ENCODE results near the gene MST1R.

MST1R gene

DNA sequence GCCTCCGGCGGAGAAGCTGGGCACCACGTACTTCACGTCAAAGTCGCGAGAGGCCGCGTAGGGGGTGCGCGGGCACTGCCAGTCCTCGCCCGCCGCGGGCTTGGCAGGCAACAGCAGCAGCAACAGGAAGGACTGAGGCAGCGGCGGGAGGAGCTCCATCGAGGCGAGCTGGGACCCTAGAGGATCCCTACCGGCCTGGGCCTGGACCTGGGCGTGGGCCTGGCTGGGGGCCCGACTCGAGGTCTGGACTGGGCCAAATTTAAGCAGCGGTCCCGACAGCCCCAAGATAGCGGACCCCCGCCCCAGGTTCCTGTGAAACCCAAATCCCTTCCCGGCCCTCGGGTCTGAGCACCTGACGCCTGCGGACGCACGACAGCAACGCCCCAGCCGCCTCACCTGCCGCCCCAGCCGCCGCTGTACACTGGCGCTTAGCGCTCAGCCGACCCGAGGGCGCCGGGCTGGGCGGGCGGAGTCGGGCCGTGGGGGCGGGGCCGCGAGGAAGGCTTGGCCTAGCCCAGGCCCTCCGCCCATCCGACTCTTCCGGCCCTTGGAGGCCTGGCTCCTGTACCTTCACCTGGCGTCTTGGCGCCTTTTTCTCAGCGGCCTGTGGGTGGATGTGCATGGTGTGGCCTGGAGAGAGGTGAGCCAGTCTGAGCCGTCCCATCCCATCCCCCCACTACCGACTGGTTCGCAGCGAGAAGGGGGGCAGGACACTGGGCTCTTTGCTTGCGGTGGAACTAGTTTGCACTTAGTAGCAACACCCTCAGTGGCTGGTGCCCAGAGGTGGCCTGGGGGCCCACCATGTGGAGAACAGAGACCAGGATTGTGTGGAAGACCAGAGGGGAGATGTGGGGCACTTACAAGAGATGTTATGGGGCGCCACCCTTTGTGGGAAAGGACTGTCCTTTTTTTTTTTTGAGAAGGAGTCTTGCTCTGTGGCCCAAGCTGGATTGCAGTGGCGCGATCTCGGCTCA is at the start of gene MST1R:
Gene MST1R (minus strand): TSS at position 423 of the 974 bp plus-strand sequence. CDS start 264 bp downstream, at position 159.
- TF ChIP-seq, protein P1, sequence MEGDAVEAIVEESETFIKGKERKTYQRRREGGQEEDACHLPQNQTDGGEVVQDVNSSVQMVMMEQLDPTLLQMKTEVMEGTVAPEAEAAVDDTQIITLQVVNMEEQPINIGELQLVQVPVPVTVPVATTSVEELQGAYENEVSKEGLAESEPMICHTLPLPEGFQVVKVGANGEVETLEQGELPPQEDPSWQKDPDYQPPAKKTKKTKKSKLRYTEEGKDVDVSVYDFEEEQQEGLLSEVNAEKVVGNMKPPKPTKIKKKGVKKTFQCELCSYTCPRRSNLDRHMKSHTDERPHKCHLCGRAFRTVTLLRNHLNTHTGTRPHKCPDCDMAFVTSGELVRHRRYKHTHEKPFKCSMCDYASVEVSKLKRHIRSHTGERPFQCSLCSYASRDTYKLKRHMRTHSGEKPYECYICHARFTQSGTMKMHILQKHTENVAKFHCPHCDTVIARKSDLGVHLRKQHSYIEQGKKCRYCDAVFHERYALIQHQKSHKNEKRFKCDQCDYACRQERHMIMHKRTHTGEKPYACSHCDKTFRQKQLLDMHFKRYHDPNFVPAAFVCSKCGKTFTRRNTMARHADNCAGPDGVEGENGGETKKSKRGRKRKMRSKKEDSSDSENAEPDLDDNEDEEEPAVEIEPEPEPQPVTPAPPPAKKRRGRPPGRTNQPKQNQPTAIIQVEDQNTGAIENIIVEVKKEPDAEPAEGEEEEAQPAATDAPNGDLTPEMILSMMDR (IDR thresholded peaks at IDR 0.05; ENCODE audit: low read depth, low read length): no peak
- no peak within 1 kb of the TSS for H3K4me3 ChIP-seq (ENCODE audit: low read depth, low read length)
- DNase-seq (ENCODE audit: low read depth): no peak

DNA sequence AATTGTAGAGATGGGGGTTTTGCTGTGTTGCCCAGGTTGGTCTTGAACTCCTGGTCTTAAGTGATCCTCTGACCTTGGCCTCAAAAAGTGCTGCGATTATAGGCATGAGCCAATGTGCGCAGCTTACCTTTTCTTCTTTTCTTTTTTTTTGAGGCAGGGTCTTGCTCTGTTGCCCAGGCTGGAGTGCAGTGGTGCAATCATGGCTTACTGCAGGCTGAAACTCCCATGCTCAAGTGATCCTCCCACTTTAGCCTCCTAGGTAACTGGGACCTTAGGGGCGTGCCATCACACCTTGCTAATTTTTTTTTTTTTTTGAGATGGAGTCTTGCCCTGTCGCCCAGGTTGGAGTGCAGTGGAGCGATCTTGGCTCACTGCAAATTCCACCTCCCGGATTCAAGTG is 49.3 kb upstream of the MST1R start:
- no peak for DNase-seq (ENCODE audit: low read depth)
- no peak for TF ChIP-seq MYC (IDR thresholded peaks at IDR 0.05; ENCODE audit: low read depth, low read length)
- TF ChIP-seq, protein P1 (IDR thresholded peaks at IDR 0.05; ENCODE audit: low read depth, low read length): no peak
- TF ChIP-seq, protein P2, sequence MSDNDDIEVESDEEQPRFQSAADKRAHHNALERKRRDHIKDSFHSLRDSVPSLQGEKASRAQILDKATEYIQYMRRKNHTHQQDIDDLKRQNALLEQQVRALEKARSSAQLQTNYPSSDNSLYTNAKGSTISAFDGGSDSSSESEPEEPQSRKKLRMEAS (IDR thresholded peaks at IDR 0.05; ENCODE audit: low read depth, low read length): no peak
- no peak for TF ChIP-seq POLR2A (IDR thresholded peaks at IDR 0.05; ENCODE audit: extremely low read depth, insufficient read length)
- H3K4me3 ChIP-seq (ENCODE audit: low read depth, low read length): no peak overlapping the region

DNA sequence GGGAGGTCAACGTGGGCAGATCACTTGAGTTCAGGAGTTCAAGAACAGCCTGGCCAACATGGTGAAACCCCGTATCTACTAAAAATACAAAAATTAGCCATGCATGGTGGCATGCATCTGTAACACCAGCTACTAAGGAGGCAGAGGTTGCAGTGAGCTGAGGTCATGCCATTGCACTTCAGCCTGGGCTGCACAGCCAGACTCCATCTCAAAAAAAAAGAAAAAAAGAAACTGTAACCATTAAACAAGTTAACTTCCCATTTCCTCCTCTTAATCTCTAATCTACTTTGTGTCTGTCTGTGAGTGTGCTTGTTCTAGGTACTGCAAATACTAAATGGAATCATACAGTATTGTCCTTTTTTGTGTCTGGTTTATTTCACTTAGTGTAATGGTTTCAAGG is 39.0 kb upstream of the MST1R start:
- H3K4me3 ChIP-seq (ENCODE audit: low read depth, low read length): no peak overlapping the region
- no peak for TF ChIP-seq MYC (IDR thresholded peaks at IDR 0.05; ENCODE audit: low read depth, low read length)
- TF ChIP-seq, protein P1 (IDR thresholded peaks at IDR 0.05; ENCODE audit: low read depth, low read length): no peak
- TF ChIP-seq, protein P2 (IDR thresholded peaks at IDR 0.05; ENCODE audit: low read depth, low read length): no peak
- no peak for DNase-seq (ENCODE audit: low read depth)

DNA sequence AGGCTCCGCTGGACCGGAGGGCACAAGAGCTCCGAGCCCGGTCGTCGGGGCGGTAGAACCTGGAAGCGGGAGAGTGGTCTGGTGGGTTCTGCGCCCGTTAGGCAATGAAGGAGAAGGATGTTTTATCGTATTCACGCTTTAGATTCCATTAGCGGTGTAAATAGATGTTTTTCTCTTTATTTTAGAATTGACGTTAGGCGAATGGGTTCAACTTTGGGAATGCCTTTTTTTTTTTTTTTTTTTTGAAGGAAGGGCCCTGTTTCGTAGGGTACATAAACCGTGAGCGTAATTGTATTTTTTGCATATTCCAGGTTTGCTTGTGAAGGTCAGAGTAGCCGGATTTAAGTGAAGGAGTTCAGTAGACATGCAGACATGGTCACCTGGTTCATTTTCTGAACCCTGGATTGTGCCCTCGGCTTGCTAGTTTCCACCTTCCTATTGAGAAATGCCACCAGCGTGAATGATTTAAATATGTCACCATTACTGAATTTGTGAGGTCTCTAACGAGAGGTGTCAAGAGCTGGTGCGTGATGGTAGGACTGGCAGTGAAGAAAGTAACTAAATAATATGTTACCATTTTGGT is 37.1 kb upstream of the MST1R start:
- peak; percentile 23 for DNase-seq (ENCODE audit: low read depth)
- TF ChIP-seq, protein P1 (IDR thresholded peaks at IDR 0.05; ENCODE audit: low read depth, low read length): no peak
- no peak for TF ChIP-seq MYC (IDR thresholded peaks at IDR 0.05; ENCODE audit: low read depth, low read length)
- TF ChIP-seq, protein P2 (IDR thresholded peaks at IDR 0.05; ENCODE audit: low read depth, low read length): no peak
- no peak for TF ChIP-seq POLR2A (IDR thresholded peaks at IDR 0.05; ENCODE audit: extremely low read depth, insufficient read length)
- H3K4me3 ChIP-seq (ENCODE audit: low read depth, low read length): peak overlapping the region; percentile 81

DNA sequence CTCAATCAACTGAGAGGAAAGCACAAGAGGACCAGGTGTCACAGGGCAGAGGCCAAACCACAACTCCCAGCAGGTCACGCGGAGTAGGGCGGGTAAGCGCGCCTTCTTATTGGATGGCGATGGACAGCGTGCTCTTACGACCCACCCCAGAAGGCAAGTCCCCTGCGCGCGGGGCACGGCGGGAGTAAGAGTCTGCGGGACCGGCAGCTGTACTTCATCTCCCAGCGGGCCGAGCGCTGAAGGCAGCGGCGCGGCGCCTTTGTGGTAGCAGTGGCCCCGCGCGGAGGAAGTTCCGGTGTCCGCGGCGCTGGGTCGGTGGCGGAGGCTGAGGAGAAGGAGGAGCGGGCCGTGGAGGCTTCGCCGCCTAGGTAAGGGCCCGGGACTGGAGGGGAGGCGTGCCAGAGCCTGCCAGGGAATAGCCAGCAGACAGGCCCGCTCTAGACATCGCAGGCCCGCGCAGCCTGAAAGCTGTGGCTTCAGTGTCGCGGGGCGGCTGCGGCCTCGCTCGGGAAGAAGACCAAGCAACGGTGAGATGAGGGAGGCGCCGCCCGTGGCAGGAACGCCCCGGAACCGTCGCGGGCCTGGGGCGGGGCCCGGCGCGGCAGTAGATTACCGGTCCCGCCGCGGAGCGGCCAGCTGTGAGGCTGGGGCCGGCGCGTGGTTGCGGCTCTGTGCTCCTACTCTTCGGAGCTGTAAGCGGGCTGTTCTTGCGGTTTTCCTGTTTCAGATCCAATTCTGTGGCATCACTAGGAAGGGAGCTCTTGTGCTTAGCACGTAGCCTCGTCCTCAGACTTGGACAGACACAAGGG is 36.4 kb upstream of the MST1R start, which contains the start of gene RBM6:
Gene RBM6 (plus strand): TSS at position 293 of the 809 bp plus-strand sequence. CDS start 22,492 bp downstream, outside the sequence.
- peak within 1 kb of the TSS; percentile 81 for H3K4me3 ChIP-seq (ENCODE audit: low read depth, low read length)
- DNase-seq (ENCODE audit: low read depth): peak; percentile 99
- TF ChIP-seq POLR2A (IDR thresholded peaks at IDR 0.05; ENCODE audit: extremely low read depth, insufficient read length) (peak; percentile 88), MYC (IDR thresholded peaks at IDR 0.05; ENCODE audit: low read depth, low read length) (peak; percentile 85)
- TF ChIP-seq, protein P1 (IDR thresholded peaks at IDR 0.05; ENCODE audit: low read depth, low read length): no peak
- TF ChIP-seq, protein P2 (IDR thresholded peaks at IDR 0.05; ENCODE audit: low read depth, low read length): peak; percentile 91

All from NB4 (cell line).